Breast epithelium (tissue), 3 donors: ENCODE measurements around the gene MYG1.

Experiments used
- POLR2A ChIP-seq: fragments of 450-650 bp; IDR thresholded peaks from one replicate; pipeline ENCODE4 v1.6.1; 2016; ENCODE audit warnings: antibody characterized with exemption, mild to moderate bottlenecking, moderate library complexity
- POLR2AphosphoS5 ChIP-seq, 3 donors: sonication (generic); formaldehyde crosslinking; IDR thresholded peaks; one replicate each; pipeline ENCODE4 v1.6.1; 2017; ENCODE audit warnings: antibody characterized with exemption in 3 of 3
- TF ChIP-seq, protein P1 (sequence below), 3 donors: fragments of 450-650 bp; IDR thresholded peaks; one replicate each; pipeline ENCODE4 v1.5.1; 2016 to 2017; ENCODE audit warnings: antibody characterized with exemption in 3 of 3, mild to moderate bottlenecking in 3 of 3, moderate library complexity in 3 of 3

DNA sequence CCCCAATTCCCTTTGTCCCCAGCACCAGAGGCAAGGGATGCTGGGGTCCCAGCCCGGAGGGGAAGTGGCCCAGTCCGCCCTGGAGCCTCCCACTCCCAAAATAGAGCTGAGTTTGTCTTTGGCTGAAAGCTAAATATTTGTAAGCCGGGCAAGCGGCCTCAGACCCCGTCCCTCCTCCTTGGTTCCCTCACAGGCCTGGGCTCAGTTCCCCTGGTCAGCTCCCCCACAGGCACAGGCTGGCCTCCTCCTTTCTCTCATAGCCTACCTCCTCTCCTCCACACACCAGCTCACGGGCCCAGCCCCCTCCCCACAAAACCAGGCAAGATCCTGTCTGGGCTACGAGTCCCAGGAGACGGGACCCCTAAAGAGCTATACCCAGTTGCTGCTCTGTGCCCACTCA is 35.3 kb downstream of the MYG1 start:
- TF ChIP-seq, protein P1, sequence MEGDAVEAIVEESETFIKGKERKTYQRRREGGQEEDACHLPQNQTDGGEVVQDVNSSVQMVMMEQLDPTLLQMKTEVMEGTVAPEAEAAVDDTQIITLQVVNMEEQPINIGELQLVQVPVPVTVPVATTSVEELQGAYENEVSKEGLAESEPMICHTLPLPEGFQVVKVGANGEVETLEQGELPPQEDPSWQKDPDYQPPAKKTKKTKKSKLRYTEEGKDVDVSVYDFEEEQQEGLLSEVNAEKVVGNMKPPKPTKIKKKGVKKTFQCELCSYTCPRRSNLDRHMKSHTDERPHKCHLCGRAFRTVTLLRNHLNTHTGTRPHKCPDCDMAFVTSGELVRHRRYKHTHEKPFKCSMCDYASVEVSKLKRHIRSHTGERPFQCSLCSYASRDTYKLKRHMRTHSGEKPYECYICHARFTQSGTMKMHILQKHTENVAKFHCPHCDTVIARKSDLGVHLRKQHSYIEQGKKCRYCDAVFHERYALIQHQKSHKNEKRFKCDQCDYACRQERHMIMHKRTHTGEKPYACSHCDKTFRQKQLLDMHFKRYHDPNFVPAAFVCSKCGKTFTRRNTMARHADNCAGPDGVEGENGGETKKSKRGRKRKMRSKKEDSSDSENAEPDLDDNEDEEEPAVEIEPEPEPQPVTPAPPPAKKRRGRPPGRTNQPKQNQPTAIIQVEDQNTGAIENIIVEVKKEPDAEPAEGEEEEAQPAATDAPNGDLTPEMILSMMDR (IDR thresholded peaks at IDR 0.05) = no peak
- TF ChIP-seq POLR2A (no peak), POLR2AphosphoS5 (IDR thresholded peaks at IDR 0.05) (no peak)
